HG03575 (cell line): ENCODE results near the gene RAPGEF5.

ENCODE experiments used
- ATAC-seq: cut with Tn5 transposase; IDR thresholded peaks from one replicate; pipeline ENCODE4 v1.9.1; 2021; ENCODE audit not compliant: unreplicated experiment, insufficient number of reproducible peaks, low FRiP score; ENCODE audit errors: extremely low read depth

The RAPGEF5 gene

DNA sequence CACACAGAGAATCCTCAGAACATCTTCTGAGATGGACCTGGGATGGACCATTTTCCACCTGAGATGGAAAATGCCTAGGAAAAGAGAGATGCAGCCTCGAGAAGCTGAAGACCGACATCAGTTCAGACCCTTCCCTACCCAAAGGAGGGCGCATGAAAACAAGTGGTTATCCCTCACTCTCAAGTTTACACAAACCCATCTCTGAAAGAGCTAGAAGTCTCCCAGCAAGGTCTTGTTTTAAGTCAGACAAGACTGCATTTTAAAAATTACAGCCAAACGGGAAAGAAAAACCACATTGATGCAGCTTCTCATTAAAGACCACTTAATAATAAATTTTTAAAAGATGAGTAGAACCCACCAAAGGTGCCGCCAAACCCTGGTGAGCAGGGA lies 1.3 kb downstream of the RAPGEF5 start:
- ATAC-seq: no peak

GRCh38 chr7:22354462-22354861 lies 2.5 kb downstream of the RAPGEF5 start:
- ATAC-seq: no peak

GRCh38 chr7:22352887-22353286 lies 4.1 kb downstream of the RAPGEF5 start:
- no peak for ATAC-seq

DNA sequence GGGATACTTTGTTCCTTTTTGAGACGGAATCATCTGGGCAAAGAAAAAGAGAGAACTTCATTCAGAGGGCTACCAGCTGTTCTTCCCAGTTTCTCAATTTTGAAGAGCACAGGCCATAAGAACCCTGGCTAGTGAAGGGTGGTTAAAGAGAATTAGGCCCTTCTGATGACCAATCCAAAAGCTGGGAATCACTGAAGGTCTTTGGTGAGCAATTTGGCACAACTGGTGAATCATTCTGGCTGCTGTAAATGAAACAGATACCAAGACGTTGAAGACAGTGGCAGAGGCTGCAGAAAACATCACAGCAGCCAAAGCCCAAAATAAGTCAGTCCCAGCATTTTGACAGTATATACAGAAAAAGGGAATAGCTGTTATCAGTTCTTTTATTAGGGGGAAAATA lies 5.1 kb downstream of the RAPGEF5 start:
- no peak for ATAC-seq

- ATAC-seq: peak; percentile 52
These were observed 5.6 kb downstream of the RAPGEF5 start for GRCh38 chr7:22351329-22351692.

DNA sequence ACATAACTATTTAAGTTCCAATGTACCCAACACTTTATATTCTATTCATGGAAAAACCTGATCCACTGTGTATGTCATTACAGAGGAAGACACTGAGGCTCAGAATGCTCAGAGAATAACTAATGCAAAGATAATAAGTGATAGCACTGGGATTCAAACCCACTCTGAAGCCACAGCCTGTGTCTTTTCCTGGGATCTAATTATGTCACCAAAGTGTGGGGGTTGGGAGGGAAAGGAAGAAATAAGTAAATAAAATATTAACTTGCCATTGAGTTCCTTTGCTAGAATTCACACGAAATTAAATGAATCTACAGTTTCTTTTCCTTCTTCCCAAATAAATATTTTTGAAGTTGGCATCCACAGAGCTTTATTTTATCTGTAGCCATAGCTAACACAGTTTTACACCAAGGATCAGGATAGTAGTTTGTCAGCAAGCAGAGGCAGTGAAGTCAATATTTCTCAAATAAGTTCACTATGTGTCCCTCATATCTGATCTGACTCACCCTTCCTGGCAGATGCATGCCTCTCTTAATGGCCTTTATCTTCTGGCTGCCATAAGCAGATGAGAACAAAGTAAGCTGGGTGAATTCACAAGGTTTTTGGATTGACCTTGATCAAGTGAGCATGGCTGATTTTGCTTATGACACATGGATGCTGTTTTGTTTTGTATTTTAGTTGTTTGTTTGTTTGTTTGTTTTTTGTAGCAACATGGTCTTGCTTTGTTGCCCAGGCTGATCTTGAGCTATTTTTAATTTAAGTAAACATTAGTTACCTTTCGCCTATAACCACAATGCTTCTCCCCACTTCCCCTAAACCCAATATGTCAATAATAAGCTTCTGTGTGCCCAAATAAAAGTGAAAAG lies 6.3 kb downstream of the RAPGEF5 start:
- no peak for ATAC-seq

- no peak for ATAC-seq
These were observed 8.6 kb downstream of the RAPGEF5 start for GRCh38 chr7:22348379-22348778.

DNA sequence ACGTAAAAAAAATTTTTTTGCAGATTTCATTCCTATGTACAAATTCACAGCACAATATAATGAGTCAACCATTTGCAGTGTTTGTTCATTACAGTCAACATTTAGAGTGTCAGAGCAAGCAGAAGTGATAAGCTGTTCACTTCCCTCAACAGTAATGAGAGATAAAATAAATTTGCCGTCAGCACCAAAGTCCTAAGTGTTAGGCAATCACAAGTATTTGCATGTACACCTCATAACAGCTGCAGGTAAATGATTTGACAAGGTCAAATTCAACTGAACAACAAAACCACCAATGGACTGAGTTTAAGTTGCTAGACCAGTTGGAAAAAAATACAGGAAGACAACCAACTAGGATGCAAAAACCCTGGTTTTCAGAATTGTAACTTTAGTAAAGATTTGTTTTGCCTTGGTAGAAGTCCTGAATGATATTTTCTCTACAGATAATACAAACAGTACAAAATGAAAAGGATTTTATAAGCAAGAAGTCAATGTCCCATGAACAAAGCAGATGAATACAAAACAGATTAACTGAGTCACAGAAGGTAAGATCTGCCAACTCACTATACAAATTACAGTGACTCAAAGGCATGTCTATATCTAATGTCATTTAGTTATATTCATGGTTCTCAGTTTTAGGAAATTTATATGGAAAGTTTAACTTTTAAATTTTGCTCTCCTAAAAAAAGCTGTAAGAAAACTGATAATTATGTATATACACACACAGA lies 10.4 kb downstream of the RAPGEF5 start:
- no peak for ATAC-seq

DNA sequence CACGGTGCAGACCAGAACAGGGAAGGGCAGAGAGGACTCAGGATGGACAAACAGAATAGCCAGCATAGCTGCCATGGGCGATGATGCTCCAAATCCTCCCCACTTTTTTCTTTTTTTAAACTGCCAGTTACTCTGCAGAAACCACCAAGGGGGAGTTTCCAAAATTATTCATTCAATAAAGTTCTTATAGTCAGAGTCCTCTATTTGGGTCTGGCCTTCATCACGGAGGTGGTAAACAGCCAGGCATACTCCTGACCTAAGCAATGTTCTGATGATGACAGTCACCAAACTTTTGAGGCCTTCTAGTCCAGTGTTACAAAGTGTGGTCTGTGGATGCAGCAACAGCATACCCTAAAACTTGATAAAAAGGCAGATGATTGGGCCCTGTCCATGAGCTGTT lies 12.3 kb downstream of the RAPGEF5 start:
- no peak for ATAC-seq

DNA sequence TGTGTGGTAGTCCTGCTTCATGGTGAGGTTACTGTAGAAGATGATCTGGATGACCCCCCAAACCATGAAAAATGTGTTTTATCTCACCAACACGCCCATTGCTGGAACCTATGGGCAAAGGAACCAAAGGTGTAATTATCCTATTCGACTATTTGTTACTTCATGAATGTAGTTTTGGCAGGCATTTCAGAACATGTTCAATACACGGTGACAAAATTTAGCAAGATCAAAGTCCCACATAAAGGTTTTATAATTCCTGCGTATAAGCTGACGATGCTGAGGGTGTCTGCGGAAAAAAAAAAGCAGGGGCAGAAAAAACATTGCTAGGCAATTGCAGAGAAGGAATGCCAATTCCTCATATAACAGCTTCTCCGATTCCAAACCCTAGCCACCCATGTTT lies 13.3 kb downstream of the RAPGEF5 start:
- ATAC-seq: no peak

DNA sequence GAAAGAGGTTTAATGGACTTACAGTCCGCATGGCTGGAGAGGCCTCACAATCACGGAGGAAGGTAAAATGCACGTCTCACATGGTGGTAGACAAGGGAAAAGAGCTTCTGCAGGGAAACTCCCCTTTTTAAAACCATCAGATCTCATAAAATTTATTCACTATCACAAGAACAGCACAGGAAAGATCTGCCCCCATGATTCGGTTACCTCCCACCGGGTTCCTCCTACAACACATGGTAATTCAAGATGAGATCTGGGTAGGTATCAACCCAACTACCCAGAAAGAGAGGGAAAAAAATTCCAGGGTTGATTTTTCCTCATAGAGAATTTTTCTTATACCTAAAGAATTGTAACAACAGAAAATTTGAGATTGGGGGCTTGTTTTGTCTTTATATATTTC lies 13.9 kb downstream of the RAPGEF5 start:
- ATAC-seq: no peak

- ATAC-seq: no peak
These were observed 17.1 kb downstream of the RAPGEF5 start for GRCh38 chr7:22339725-22340390.

DNA sequence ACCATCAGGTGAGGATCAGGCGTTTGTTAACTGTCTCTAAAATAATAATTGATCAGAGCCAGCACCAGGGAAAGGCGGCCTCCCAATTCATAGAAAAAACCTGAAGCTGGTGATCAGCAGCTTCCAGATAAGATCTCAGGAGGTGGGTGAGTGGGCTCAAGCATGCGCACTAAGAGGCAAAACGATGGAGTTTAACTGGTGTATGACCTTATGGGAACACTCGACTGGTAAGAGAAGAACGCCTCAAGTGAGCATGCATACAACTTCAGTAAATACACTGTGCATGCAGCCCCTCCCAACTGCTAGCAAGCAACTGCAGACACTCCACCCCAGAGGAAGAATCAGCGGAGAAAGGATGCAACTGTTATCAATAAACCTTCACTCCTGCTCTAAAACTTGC lies 18.1 kb downstream of the RAPGEF5 start:
- no peak for ATAC-seq

GRCh38 chr7:22338411-22338810 lies 18.5 kb downstream of the RAPGEF5 start:
- ATAC-seq: no peak

DNA sequence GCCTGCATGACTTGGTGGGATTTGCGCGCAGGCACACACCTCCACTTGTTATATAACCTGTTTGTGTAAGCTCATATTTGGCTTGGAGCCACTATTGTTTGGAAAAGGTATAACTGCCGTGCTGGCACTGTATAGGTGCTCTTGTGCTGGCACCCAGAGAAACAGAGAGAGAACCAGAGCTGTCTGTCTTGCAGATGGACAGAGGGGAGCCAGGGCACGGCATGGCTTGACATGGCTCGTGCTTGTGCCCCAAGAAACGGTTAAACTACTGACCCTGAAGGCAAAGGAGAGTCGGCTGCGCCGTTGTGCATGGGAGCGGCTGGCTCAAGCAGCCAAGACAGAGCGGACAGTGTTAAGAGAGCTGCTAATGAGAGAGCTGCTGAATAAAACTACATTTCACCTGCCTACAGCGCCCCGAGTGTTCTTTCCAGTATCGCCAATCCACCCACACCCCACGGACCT lies 23.2 kb downstream of the RAPGEF5 start:
- no peak for ATAC-seq

- ATAC-seq: no peak
These were observed 24.5 kb downstream of the RAPGEF5 start for GRCh38 chr7:22332461-22332870.

DNA sequence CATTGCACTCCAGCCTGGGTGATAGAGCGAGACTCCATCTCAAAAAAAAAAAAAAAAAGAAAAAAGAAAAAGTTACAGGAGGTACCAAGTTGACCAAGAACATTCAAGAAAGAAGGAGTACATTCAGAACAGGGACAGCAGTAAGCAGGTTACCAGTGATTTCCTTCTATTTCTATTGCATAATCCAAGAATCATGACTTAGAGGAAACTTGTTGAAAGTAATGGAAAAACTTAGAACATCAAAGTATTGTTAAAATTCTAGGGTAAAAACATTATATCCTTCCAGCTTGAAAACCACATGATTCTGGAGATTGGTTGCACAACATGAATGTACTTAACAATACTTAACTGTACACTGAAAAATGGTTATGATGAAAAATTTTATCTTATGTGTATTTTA lies 25.2 kb downstream of the RAPGEF5 start:
- ATAC-seq: no peak

DNA sequence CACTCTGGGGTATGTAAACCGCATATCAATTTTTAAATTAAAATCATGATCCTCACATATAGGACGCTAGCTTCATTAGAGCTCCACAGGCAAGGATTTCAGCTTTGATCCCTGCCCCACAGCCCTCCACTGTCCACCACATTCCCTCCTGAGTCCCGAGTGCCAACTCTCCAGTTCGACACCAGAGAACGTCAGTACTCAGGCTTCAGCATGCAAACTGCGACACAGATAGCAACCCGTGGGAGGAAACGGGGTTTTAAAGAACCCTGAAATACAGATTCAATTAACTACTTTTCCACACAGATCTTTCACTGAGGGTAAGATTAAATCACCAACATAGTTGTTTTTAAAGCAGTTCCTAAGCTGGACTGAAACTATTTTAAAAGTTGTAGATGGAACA lies 26.1 kb downstream of the RAPGEF5 start:
- ATAC-seq: no peak

GRCh38 chr7:22329816-22330524 lies 27.0 kb downstream of the RAPGEF5 start:
- no peak for ATAC-seq
